GM11168 (cell line): Measurements from ENCODE around the gene RET.
"Not testable (repeated sequence)": the region's sequence is repeated elsewhere in the genome, so short reads cannot be mapped to it uniquely, and the experiment has no call there.

Experiments used
- in situ Hi-C: fragments of 300-500 bp; cut with MboI; formaldehyde crosslinking; loops from one replicate; pipeline ENCODE4 v1.12.0; 2022; ENCODE audit warnings: low sequenced_read_pairs; ENCODE audit not compliant: unreplicated experiment

The RET gene

DNA sequence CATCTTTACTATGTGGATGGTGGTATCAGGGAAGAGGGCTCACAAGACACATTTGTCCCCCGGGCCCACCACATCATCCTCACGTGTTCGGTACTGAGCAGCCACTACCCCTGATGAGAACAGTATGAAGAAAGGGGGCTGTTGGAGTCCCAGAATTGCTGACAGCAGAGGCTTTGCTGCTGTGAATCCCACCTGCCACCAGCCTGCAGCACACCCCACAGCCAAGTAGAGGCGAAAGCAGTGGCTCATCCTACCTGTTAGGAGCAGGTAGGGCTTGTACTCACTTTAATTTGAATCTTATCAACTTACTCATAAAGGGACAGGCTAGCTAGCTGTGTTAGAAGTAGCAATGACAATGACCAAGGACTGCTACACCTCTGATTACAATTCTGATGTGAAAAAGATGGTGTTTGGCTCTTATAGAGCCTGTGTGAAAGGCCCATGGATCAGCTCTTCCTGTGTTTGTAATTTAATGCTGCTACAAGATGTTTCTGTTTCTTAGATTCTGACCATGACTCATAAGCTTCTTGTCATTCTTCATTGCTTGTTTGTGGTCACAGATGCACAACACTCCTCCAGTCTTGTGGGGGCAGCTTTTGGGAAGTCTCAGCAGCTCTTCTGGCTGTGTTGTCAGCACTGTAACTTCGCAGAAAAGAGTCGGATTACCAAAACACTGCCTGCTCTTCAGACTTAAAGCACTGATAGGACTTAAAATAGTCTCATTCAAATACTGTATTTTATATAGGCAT, 52.3 kb downstream of the RET start:
- in situ Hi-C loops: no loop called here

DNA sequence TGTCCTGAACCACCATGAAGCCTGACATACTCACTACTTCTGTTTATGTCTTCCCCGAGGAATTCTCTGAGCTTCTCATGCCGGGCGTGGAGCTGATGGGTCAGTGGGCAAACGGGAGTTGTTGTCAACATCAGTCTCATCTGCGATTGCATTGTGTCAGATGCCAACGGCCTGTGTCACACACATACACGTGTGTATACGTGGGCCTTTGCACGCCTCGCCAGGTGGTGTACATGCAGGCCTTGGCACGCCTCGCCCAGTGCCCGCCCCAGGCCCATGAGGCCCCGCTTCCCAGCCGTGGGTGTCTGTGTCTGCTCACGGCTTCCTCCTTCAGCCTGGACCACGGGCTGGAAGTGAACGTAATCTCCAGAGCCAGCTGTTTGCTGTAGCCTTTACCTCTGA, 53.9 kb downstream of the RET start:
- in situ Hi-C loops: no loop called here

DNA sequence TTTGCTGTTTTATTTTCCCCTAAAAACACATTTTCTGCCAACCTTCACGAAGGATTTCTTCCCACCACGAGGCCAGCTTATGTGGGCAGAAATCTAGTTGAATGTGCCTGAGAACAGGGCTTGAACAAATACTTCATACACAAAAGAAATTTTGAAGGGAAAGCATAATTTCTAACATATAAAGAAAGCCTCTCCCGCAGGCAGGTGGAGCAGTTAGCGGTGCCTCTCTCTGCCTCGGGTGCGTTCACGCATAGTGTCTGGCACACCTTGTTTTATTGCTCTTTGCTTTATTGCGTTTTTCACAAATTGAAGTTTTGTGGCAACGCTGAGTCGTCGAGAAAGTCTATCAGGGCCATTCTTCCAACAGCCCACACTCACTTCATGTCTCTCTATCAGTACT, 54.4 kb downstream of the RET start:
- in situ Hi-C loops: no loop called here

DNA sequence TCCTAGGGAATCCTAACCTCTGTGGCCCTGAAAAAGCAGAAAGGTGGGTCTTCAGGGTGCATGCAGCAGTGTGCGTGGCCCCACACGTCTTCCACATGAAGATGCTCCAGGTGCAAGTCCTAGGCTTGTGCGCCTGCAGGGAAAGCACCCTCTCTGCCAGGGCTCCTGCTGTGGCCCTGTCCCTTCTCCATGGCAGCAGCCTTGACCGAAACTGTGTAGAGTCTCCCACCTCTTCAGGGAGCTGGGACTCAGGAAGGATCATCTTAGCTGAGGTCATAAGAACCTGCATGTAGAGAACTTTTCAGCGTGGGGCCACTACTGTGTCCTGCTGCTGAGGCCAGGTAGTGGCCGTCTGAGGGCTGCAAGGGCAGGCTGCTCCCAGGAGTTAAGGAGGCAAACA, 55.0 kb downstream of the RET start:
- in situ Hi-C loops: no loop called here

DNA sequence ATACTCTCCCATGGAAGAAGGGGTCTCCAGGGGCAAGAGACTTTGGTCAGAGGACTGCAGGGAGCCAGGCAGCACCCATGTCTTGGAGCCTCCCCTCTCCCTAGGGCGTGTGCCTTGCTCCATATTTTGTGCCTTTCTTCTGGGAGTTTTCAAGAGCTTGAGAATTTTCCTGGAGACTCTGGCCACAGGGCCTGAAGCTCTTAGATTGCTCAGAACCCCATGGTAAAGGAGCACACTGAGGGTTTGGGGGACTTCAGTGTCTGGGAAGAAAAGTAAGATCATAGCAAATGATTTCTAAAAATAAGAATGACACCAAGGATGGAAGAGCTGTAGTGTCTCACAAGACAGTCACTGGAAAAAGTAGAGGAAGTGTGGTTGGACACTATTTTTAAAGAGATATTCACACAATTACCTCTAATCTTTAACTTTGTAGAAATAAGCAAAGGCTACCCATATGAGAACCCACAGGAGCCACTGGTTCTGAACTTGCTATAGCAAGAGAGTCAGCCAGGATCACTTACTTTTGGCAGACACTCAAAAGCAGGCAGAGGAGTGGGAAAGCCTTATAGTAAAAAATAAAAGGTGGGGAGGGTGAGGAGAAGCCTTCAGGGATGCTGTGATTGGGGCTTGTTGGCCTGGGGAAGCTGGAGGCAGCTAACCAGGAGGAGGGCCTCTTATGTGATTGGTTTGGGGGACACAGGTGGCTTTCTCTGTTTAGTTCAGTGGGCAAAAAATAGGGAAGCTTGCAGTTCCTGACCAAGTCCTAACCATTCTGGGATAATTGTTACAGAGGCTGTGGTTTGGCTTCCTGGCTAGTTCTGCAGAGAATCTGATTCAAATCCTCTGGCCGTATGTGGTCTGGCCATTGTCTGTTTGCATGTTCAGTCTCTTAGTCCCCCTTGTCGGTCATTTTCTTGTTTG, 56.3 kb downstream of the RET start:
- in situ Hi-C loops: no loop called here

DNA sequence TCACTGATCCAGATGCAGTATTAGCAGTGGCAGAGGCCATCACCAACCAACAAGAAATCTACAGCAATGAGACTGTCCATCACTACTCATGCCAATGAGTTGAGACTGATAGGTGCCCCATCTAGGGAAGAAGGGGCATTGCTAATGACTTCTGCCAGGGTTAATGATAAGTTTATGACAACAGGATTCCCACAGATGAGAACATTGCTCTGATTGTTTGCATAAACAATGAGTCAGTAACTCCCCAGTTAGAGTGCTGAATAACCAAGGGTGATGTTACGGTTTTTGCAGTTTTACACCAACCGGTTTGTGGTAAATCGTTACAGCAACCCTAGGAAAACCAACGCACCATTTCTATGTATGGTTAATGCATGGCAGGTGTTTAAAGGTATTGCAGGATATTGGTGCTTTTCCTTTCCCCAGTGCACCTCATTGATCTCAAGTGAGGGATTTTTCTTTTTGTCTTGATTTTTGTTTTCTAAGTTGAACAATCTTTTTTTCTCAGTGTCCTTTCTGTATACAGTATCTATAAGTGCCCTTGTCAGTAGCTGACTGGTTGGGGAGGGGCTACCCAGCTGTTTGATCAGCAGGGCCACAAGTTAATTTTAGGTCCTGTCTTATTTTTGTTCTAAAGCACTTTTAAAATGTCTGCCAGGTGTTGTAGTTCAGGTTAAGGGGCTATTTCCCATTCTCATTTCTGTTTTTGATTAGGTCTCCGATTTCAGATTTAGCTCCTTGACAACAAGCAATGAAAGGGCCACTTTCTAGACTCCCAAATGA, 57.4 kb downstream of the RET start:
- in situ Hi-C loops: no loop called here

DNA sequence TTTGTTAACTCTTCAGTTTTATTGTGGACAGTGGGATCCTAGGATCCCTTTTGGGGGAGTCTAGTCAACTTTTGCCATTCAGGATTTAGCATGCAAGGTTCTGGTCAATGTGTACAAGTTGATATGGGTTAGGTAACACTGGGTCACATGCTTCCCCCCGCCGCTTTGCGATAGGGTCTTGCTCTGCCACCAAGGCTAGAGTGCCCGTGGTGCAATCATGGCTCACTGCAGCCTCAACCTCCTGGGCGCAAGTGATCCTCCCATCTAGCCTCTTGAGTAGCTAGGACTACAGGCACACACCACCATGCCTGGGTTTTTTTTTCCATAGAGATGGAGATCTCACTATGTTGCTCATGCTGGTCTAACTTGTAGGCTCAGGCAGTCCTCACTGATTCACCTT, 58.2 kb downstream of the RET start:
- in situ Hi-C loops: no loop called here

DNA sequence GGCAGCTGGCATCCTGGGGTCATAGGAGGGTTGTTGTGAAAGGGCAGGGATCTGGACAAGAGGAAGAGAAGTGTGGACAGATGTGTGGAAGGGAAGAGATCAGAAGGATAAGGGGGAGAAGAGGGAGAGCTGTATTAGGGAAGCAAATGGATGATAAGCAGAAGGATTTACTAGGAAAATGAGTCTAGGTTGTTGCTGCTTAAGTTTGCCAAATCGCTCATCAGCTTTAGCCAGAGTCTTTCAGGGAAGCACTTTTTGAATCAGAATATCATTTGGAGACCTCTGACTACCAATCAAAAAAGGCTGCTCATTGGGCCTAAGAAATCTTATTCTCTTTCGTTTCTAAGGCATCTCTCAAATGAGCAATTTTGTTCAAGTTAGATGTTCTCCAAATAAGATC, 58.8 kb downstream of the RET start:
- in situ Hi-C loops: no loop called here

DNA sequence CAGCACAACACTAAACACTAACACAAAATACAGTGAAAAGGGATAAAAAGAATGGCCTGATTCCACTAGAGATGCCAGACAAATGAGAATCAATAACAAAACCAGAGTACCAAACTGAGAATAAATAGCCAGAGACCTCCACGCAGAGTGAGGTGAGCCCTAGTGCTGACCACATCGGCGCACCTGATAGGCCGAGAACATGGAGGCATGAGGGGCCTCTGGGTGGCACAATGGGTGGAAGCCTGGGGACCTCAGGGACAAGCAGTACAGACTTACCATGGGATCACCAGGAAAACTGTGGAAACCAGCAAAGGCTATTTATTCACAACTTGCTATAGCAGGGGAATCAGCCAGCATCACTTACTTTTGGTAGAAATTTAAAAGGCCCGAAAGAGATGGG, 59.6 kb downstream of the RET start:
- in situ Hi-C loops: no loop called here

DNA sequence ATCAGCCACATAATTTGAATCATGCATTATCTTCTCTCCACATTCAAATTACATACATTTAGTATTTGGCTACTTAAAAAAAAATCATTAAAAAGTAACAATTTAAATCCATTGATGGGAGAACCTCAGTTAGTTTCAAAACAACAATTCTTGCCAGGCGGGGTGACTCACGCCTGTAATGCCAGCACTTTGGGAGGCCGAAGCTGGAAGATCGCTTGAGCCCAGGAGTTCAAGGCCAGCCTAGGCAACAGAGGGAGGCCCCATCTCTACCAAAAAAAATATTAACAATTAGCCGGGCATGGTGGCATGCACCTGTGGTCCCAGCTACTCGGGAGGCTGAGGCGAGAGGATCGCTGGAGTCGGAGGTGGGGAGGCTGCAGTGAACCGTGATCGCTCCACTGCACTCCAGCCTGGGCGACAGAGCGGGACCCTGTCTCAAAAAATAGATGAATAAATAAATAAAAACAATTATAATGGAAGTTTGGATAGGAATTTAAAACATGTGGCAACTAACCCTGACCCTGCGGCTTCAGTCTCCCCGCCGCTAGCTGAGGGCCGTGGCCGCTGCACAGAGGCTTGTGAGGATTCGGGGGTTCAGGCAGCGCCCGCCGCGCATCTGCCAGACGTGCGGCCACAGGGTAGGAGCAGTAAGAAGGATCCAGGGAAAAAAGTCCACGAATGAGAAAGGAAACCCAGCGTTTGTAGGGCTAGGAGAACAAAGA, 60.3 kb downstream of the RET start:
- in situ Hi-C loops: no loop called here

DNA sequence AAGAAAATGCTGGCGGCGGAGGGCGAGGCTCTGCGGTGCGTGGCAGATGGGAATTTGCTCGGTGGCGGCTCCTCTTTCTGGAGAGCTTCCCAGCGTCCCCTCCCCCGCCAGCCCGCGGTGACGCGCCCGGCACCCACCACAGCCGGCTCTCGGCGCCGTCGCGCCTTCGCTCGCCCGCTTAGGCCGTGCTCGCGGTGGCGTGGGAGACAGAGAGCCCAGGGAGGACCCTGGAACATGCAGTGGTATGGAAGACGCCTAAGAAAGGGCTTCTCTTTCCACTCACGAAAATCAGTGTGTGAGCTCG, 60.8 kb downstream of the RET start:
- in situ Hi-C loops: no loop called here

DNA sequence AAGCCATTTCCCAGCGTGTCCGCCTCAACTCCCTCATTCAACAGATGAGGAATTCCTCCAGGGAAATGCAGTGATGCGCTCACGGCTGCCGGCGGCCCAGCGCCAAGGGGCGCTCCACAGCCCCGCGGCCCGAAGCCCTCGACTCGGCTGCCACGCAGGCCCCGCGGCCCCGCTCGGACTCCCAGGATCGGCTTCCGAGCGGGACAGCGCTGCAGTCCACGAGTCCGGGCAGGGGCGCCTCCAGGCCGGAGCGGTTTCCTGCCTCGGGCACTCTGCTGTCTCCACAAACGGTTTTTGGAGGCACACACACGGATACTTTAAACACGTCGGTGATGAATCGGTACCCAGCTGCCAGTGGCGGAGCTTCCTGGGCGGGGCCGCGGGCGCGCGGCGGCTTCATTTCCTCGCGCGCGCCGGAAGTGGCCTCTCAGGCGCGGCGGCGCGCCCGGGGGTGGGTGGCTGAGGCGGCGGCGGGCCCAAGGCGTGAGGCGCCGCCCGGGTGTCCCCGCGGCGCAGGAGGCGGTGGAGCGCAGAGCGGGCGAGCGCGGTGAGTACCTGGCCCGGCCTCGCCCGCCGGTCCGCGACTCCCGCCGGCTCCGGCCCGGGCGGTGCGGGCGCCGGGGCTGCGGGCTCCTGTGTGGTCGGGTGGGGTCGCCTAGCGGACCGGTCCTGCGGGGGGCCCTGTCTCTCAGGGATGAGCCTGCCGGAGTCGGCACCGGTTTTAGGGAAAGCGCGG, 61.3 kb downstream of the RET start, which contains the start of gene CSGALNACT2:
Gene CSGALNACT2, plus strand, starts transcription at position 425 of the 736 bp plus-strand sequence. CDS start 16,705 bp downstream, outside the sequence.
- in situ Hi-C loops: no loop called here

DNA sequence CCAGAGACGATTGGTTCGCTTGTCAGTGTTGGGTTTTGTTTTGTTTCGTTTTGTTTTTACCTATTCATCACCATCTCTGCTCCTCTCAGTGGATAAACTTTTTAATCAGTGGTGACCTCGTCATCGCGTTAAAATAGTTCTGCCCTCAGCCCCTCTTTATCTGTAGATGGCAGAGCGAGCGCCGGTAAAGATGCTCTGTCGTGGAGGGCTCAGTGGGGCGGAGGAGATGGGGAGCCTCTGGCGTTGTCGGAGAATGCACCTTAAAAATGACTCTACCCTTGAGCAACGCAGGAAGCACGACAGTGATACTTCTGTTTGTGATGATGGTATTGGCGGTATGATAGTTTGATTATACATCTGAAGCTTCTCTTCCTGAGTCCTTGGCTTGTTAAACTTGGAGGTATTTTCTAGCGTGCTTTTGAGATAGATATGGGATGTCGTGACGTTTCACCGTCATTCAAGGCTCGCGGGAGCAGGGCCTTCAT, 61.9 kb downstream of the RET start:
- in situ Hi-C loops: no loop called here

DNA sequence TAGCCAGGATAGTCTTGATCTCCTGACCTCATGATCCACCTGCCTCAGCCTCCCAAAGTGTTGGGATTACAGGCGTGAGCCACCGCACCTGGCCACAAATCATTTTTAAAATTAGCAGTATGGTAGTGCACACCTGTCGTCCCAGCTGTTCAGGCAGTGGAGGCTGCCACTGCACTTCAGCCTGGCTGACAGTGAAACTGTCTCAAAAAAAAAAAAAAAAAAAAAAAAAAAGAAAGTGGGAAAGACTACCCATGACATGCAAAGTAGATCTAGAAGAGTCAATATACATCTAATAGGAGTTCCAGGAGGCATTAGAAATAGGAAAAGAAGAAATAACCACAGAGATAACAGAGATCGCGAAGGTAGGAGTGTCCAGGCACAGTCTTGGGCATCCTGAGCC, 64.6 kb downstream of the RET start:
- in situ Hi-C loops: no loop called here

DNA sequence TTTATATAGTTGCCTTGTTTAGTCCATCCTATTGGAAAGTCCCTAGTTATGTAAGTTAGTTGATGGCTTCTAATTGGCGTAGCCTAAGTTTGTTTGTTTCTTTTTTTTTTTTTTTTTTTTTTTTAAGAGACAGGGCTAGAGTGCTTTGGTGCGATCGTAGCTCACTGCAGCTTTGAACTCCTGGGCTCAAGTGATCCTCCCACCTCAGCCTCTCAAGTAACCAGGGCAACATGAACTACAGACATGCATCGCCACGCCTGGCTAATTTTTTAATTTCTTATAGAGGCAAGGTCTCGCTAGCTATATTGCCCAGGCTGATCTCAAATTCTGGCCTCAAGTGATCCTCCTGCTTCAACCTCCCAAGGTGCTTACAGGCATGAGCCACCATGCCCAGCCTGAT, 68.4 kb downstream of the RET start:
- in situ Hi-C loops: no loop called here

DNA sequence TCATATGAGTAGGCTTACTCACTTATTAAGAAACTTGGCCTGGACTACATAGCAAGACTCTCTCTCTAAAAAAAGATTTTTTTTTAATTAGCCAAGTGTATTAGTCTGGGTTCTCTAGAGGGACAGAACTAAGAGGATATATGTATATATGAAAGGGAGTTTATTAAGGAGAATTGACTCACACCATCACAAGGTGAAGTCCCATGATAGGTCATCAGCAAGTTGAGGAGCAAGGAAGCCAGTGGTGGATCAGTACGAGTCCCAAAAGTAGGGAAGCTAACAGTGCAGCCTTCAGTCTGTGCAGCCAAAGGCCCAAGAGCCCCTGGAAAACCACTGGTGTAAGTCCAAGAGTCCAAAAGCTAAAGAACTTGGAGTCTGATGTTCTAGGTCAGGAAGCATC, 69.1 kb downstream of the RET start:
- in situ Hi-C loops: not testable (repeated sequence)

DNA sequence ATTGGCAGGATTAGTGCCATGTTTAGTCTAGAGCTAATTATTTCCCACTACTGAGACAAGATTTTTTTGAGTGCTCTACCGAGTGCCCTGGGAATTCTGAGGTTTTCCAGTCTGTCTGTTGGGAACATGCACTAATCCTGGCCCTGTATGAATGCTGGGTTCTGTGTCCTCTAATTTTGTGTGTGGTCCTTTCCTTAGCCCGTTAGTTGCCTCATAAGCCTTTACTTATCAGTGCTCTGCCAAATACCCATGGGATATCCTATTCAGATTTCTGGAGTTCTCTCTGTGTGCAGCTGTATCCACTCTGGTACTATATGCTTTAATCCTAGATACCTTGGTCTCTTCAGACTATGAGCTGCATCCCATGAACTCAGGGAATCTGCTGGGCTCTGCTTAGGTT, 74.5 kb downstream of the RET start:
- in situ Hi-C loops: no loop called here

DNA sequence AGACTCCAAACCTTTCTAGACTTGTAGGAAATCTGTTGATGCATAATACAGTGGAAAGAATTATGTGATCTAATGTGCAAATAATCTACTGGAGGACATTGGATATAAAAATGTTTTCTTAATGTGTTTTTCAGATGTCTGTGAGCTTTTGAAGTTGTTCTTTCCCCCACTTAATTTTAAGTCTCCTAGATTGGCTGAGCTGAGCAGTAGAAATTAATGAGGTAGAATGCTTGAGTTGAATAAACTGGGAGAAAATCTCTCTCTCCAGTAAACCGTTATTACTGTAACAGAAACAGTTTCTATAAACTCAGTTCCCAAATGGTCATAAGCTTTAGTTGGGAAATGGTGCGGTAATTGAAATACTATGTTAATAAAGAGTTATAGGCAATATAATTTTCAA, 77.0 kb downstream of the RET start:
- in situ Hi-C loops: no loop called here

DNA sequence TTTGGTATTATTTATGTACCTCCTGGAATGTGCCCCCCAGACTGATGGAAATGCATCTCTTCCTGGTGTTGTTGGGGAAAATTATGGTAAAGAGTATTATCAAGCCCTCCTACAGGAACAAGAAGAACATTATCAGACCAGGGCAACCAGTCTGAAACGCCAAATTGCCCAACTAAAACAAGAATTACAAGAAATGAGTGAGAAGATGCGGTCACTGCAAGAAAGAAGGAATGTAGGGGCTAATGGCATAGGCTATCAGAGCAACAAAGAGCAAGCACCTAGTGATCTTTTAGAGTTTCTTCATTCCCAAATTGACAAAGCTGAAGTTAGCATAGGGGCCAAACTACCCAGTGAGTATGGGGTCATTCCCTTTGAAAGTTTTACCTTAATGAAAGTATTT, 78.4 kb downstream of the RET start:
- in situ Hi-C loops: no loop called here
